ENCODE data around the gene EFCAB6. TPM values are rescaled to one million over a fixed set of nuclear protein-coding genes. Genes with fewer than 3 reads are reported as not detected.

EFCAB6 gene
- total and polyA plus RNA-seq, 2 of the 13 experiments (the other 11 are each of a cell fraction or from before 2014, with no cell fraction given): not detected

- no peak for ATAC-seq
- H4K20me1 ChIP-seq (ENCODE audit: insufficient read depth, low read length): peaks cover 2% of the 10 kb centered on the region; the same call in 1 of the 2 replicates
Measured at GRCh38 chr22:43830931-43831560, 18.9 kb upstream of the EFCAB6 start.

More at GRCh38 chr22:43830931-43831560, 18.9 kb upstream of the EFCAB6 start:
- H3K27ac ChIP-seq (ENCODE audit: extremely low read length, insufficient read depth, low read length): no peak overlapping the region
- FAIRE-seq (no peak), DNase-seq (ENCODE audit: low spot score) (no peak)
- intact Hi-C loops (cut with micrococcal nuclease; ENCODE audit: unreplicated experiment) (no loop called here), in situ Hi-C loops (cut with HindIII; ENCODE audit: extremely low pct_ligation_motif_present, low pct_unique_long_range_greater_than_20kb) (no loop called here)
- peaks cover 4 to 23% of the 10 kb centered on the region in 2 experiments; a peak in 4 of 5 replicates for H3K27me3 ChIP-seq (ENCODE audit: control insufficient read depth in 1 of 2, insufficient read depth in 2 of 2, low read length in 2 of 2)
- no peak overlapping the region for H2AFZ ChIP-seq (ENCODE audit: low read length)
- H3K36me3 ChIP-seq (replicated peaks in 1 of 2; ENCODE audit: control insufficient read depth in 1 of 2, insufficient read depth in 2 of 2, low read length in 2 of 2): no peaks in the 10 kb centered on the region
- no peaks in the 10 kb centered on the region for H3K79me2 ChIP-seq (ENCODE audit: insufficient read depth, low read length)
- H3K9me3 ChIP-seq (ENCODE audit: low read length): no peaks in the 10 kb centered on the region
- H3K4me2 ChIP-seq (ENCODE audit: low read depth, low read length): no peak overlapping the region
- no peak overlapping the region for H3K4me3 ChIP-seq (replicated peaks in 1 of 3; ENCODE audit: insufficient read depth in 1 of 3, low read depth in 2 of 3, low read length in 3 of 3)
- BruUV-seq (replicated peaks): no TSS peak
- ChIA-PET POLR2A (no interaction called here), CTCF (ENCODE audit: low intra/inter-chr PET ratio, low total read pairs) (no interaction called here)
- no peak overlapping the region for H3K9ac ChIP-seq (ENCODE audit: insufficient read depth, low read depth, low read length)
- TF ChIP-seq ZBTB3 (CRISPR knock-in tag; IDR thresholded peaks at IDR 0.05; ENCODE audit: borderline replicate concordance, low read depth) (no peak), ZFP36 (IDR thresholded peaks at IDR 0.05; ENCODE audit: borderline replicate concordance, low read depth, low read length, partially characterized antibody) (no peak), ZNF256 (CRISPR knock-in tag; conservative IDR thresholded peaks at IDR 0.05) (no peak), ZBTB4 (CRISPR knock-in tag; IDR thresholded peaks at IDR 0.05; ENCODE audit: borderline replicate concordance) (no peak)
- WGBS (ENCODE audit: low lambda C conversion rate): 2% methylated on average over 7 of the region's 12 CpGs
- no peaks in the 10 kb centered on the region for H3K4me1 ChIP-seq (ENCODE audit: insufficient read depth, low read length)

Data from HepG2 (cell line).